ENCODE results near the gene FBH1.

Gene FBH1

DNA sequence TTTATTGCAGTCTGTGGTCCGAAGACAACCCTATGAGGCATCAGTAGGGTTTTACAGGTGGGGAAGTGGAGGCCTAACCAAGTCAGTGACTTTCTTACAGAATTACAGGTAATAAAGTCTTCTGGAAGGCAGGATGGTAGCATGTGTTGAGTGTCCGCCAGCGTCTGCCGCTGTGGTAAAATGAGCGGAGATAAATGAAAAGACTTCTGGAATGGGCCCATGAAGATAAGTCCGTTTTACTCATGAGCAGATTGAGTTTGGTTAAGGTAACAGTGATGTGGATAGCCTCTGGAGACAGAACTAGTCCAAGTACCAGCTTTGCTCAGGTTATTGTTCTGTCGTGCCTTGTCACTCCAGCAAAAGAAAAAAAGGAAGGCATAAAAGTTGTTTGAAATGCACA lies 966 bp downstream of the FBH1 start:
- ChIA-PET CTCF (interaction anchor here (0.6 to 2.4 kb wide), 6 partner anchors 9 to 199 kb away, joined by 3 to 12 read pairs (median 3); no protein-coding TSS in a partner anchor), POLR2A (interaction anchor here (1.3 kb wide), 1 partner anchor 38 kb away, joined by 3 read pairs; no protein-coding TSS in a partner anchor)

DNA sequence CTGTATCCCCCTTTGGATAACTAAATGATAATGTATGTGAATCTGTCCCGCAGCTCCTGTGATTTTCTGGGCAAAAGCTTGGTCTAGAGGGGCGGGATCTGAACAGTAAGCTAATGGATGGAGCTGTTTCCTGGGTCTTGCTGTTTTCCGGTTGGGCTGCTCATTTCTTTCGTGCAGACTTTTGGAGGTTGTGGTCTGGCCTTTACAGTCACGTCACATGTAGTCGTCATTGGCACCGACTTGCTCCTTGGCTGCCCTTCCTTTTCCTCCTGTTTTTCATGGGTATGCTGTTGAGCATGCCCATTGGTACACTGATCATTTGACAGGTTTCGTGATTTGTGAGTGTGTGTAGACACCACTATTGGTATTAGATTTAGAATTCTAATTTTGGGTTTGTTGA lies 2.0 kb downstream of the FBH1 start:
- POLR2A ChIA-PET, result no interaction called here
- TF ChIP-seq, protein P1, sequence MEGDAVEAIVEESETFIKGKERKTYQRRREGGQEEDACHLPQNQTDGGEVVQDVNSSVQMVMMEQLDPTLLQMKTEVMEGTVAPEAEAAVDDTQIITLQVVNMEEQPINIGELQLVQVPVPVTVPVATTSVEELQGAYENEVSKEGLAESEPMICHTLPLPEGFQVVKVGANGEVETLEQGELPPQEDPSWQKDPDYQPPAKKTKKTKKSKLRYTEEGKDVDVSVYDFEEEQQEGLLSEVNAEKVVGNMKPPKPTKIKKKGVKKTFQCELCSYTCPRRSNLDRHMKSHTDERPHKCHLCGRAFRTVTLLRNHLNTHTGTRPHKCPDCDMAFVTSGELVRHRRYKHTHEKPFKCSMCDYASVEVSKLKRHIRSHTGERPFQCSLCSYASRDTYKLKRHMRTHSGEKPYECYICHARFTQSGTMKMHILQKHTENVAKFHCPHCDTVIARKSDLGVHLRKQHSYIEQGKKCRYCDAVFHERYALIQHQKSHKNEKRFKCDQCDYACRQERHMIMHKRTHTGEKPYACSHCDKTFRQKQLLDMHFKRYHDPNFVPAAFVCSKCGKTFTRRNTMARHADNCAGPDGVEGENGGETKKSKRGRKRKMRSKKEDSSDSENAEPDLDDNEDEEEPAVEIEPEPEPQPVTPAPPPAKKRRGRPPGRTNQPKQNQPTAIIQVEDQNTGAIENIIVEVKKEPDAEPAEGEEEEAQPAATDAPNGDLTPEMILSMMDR (IDR thresholded peaks at IDR 0.05; ENCODE audit: control extremely low read depth, extremely low read depth, low read depth, missing control alignments), result no peak
- CTCF ChIA-PET, result interaction anchor here (1.0 to 1.1 kb wide), 2 partner anchors 18 to 198 kb away, joined by 3 read pairs; no protein-coding TSS in a partner anchor
- no peak for DNase-seq (ENCODE audit: extremely low spot score)

More for the DNA sequence above, 966 bp downstream of the FBH1 start:
- TF ChIP-seq, protein P1 (IDR thresholded peaks at IDR 0.05; ENCODE audit: control extremely low read depth, extremely low read depth, low read depth, missing control alignments), result no peak
- no peak for DNase-seq (ENCODE audit: extremely low spot score)

DNA sequence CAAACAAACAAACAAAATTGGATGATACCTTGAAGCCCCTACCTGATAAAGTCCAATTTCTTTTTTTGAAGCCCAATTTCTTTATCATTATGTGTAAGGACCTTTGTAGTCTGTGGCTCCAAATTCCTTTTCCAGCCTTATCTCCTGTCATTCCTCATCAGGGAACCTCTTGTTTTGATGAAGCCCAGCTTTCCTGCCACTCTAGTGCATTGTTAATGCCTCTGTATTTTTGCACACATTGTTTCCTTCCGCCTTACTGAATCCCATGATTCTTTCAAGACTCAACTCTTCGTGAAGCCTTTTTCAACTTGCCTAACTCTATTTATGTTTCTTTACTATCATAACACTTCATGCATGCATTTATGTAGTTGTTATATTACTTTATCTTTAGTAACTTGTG lies 3.3 kb downstream of the FBH1 start:
- ChIA-PET CTCF (interaction anchor here (1.3 to 2.1 kb wide), 3 partner anchors 11 to 21 kb away, joined by 3 to 6 read pairs (median 4); no protein-coding TSS in a partner anchor), POLR2A (no interaction called here)
- DNase-seq (ENCODE audit: extremely low spot score), result no peak
- TF ChIP-seq, protein P1 (IDR thresholded peaks at IDR 0.05; ENCODE audit: control extremely low read depth, extremely low read depth, low read depth, missing control alignments), result no peak

DNA sequence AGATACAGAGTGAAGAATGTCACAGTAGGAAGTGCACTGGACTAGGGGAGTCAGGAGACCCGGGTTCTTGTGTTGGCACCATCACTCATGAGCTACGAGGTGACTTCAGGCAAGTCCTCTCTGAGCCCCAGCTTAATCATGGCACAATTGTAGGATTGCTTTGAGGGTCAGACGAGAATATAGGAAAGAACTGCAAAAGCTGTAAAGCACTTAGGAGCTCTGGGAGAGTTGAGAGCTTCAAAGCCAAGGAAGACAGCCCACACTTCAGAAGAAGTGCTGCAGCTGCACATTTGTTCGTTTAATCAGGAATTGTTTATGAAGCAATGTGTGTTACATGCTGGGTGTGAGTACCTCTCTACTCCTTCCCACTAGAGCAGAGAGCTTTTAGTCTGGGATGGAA lies 4.4 kb downstream of the FBH1 start:
- TF ChIP-seq, protein P1 (IDR thresholded peaks at IDR 0.05; ENCODE audit: control extremely low read depth, extremely low read depth, low read depth, missing control alignments), result no peak
- ChIA-PET CTCF (interaction anchor here (1.2 to 2.1 kb wide), 5 partner anchors 10 to 84 kb away, joined by 3 to 6 read pairs (median 4); no protein-coding TSS in a partner anchor), POLR2A (no interaction called here)
- DNase-seq (ENCODE audit: extremely low spot score), result no peak

DNA sequence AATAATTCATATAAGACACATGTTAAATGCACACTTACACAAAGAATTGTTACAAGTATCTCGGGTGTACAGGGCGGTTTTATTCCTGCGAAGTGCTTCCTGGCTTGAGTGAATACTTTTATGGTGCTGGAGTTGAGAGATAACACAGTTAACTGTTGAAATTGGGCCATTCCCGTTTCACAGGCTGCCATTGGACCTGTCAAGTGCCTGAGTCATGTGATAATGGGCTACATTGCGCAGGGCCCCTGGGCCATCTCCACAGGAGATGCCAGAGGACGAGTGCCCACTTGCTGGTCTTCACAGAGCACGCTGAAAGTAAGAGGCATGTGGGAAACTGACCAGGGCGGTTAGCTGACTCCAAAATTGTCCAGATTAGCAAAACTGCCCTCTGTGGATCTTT lies 4.8 kb downstream of the FBH1 start:
- ChIA-PET POLR2A (no interaction called here), CTCF (interaction anchor here (1.2 to 2.1 kb wide), 6 partner anchors 9 to 84 kb away, joined by 3 to 6 read pairs (median 4); no protein-coding TSS in a partner anchor)
- TF ChIP-seq, protein P1 (IDR thresholded peaks at IDR 0.05; ENCODE audit: control extremely low read depth, extremely low read depth, low read depth, missing control alignments), result no peak
- DNase-seq (ENCODE audit: extremely low spot score), result no peak

DNA sequence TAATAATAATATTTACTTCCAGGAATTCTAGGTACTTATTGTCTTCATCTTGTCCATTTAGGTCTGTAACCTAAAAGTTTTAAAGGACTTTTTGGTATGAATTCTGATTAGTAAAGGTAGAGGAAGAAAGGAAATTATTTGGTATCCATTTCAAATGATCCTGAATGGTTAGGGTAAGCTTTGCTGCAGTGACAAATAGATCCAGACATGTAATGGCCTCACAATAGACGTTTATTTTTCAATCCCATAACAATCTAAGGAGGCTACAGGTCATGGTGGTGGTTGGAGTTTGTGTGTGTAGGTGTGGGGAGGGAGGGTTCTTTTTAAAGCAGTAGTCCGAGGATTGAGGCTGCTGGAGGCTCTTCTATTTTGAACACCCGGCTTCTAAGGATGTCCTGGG lies 5.3 kb downstream of the FBH1 start:
- POLR2A ChIA-PET, result no interaction called here
- TF ChIP-seq, protein P1 (IDR thresholded peaks at IDR 0.05; ENCODE audit: control extremely low read depth, extremely low read depth, low read depth, missing control alignments), result no peak
- CTCF ChIA-PET, result interaction anchor here (1.5 to 2.1 kb wide), 5 partner anchors 9 to 191 kb away, joined by 4 to 6 read pairs (median 6); no protein-coding TSS in a partner anchor
- no peak for DNase-seq (ENCODE audit: extremely low spot score)
